Thyroid gland (tissue), 4 donors: Measurements from ENCODE around the gene TTC3. TPM values are rescaled to one million over a fixed set of nuclear protein-coding genes. Genes with fewer than 3 reads are reported as not detected.

Source experiments
- DNase-seq, 2 donors: peaks; one replicate each; pipeline ENCODE4 v3.0.0-alpha.2; 2019
- H3K27ac ChIP-seq, 3 donors: fragments of 200-600 bp; sonication (generic); 1 replicate in 2 of 3; 2 replicates in 1 of 3; pipeline ENCODE4 v1.5.1; 2016 to 2019; ENCODE audit warnings: mild to moderate bottlenecking in 1 of 3, moderate library complexity in 1 of 3
- H3K27me3 ChIP-seq: fragments of 200-600 bp; sonication (generic); one replicate; pipeline ENCODE4 v1.5.1; 2019
- H3K36me3 ChIP-seq, 2 donors: fragments of 200-600 bp; sonication (generic); one replicate each; pipeline ENCODE4 v1.5.1; 2016 to 2019
- H3K4me1 ChIP-seq, 2 donors: fragments of 200-600 bp; sonication (generic); one replicate each; pipeline ENCODE4 v1.5.1; 2017 to 2019
- H3K4me3 ChIP-seq, 3 donors: fragments of 200-600 bp; sonication (generic); replicated peaks in 1 of 3; 1 replicate in 2 of 3; 2 replicates in 1 of 3; pipeline ENCODE4 v1.5.1; 2016; ENCODE audit warnings: mild to moderate bottlenecking in 1 of 3
- H3K9me3 ChIP-seq: fragments of 200-600 bp; sonication (generic); one replicate; pipeline ENCODE4 v1.5.1; 2017
- CTCF ChIP-seq, 6 experiments: fragments of 200-600 bp in 3 of 6; fragments of 450-650 bp in 3 of 6; sonication (generic) in 3 of 6; IDR thresholded peaks; one replicate each; pipeline ENCODE4 v1.5.1; 2016 to 2019; ENCODE audit warnings: antibody characterized with exemption in 6 of 6, mild to moderate bottlenecking in 2 of 6, inconsistent platforms in 1 of 6, moderate library complexity in 1 of 6
- POLR2A ChIP-seq, 2 donors: fragments of 450-650 bp; IDR thresholded peaks; one replicate each; pipeline ENCODE4 v1.6.1; 2017; ENCODE audit warnings: antibody characterized with exemption in 2 of 2, mild to moderate bottlenecking in 2 of 2, moderate library complexity in 1 of 2
- WGBS, 2 donors: methylation state at CpG; one replicate each; pipeline ENCODE4 v1.1.5; 2017; 5-methylcytosine and 5-hydroxymethylcytosine counted together
- intact Hi-C: fragments of 100-400 bp; cut with DNase I; formaldehyde crosslinking; loops from one replicate; pipeline ENCODE4 v1.15.1; 2023
- total RNA-seq, 4 donors: library from RNA; depleted of rRNA; stranded (reverse); fragments of >200 nt; gene quantifications; one replicate each; pipeline ENCODE4 v1.2.3, GENCODE V29; 2016

TTC3 gene
- total RNA-seq, 4 donors from 2014 or later, result 206 to 286 (median 251) TPM

DNA sequence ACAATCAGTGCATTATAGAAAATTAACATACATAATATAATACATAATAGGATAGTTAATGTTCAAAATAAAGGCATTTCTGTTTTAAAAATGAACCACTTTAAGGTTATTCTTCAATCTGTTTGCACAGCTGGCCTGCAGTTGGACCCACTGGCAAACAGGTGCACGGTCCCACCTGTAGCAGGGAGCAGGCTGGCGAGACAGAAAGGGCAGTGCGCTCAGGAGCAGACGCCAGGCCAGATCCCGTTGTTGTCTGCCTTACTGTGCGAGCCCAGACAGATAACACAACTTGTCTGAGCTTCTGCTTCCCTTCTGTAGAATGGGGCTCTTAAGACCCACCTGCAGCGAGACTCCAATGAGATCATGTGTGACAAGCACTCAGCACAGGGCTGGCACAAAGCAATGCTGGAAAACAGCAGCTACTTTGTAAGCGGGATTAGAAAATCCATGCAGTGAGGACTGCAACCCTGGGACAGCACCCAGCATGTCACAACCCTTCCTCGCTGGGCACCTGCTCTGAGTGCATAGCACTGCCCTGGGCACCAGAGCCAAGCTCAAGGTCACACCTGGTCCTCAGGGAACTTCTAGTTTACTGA, 160.6 kb downstream of the TTC3 start:
- no peak for TF ChIP-seq CTCF (IDR thresholded peaks at IDR 0.05)
- no peak for TF ChIP-seq POLR2A (IDR thresholded peaks at IDR 0.05)
- 94 to 97% methylated on average over 7 to 9 of the region's 9 CpGs for WGBS, 2 donors
- no peaks in the 10 kb centered on the region for H3K9me3 ChIP-seq
- intact Hi-C loops, result no loop called here
- H3K27ac ChIP-seq, result no peak overlapping the region
- peaks cover 26 to 31% of the 10 kb centered on the region in 2 donors for H3K36me3 ChIP-seq
- H3K4me3 ChIP-seq, result no peak overlapping the region
- H3K27me3 ChIP-seq, result no peaks in the 10 kb centered on the region
- H3K4me1 ChIP-seq, result no peaks in the 10 kb centered on the region
- DNase-seq, result no peak

GRCh38 chr21:37237346-37237745, 164.3 kb downstream of the TTC3 start:
- Histone ChIP-seq H3K4me1 (no peaks in the 10 kb centered on the region), H3K27ac (no peak overlapping the region), H3K36me3 (peaks cover 9 to 13% of the 10 kb centered on the region in 2 donors), H3K27me3 (no peaks in the 10 kb centered on the region), H3K4me3 (no peak overlapping the region), H3K9me3 (no peaks in the 10 kb centered on the region)
- no peak for TF ChIP-seq CTCF (IDR thresholded peaks at IDR 0.05)
- no peak for TF ChIP-seq POLR2A (IDR thresholded peaks at IDR 0.05)
- intact Hi-C loops, result no loop called here
- 94 to 96% methylated on average over 2 of the region's 2 CpGs for WGBS, 2 donors
- no peak for DNase-seq

GRCh38 chr21:37237764-37238163, 164.7 kb downstream of the TTC3 start:
- intact Hi-C loops, result no loop called here
- Histone ChIP-seq H3K27ac (no peak overlapping the region), H3K9me3 (no peaks in the 10 kb centered on the region), H3K27me3 (no peaks in the 10 kb centered on the region), H3K36me3 (peaks cover 5 to 11% of the 10 kb centered on the region in 2 donors), H3K4me3 (no peak overlapping the region), H3K4me1 (no peaks in the 10 kb centered on the region)
- no peak for TF ChIP-seq CTCF (IDR thresholded peaks at IDR 0.05)
- no peak for TF ChIP-seq POLR2A (IDR thresholded peaks at IDR 0.05)
- 55 to 60% methylated on average over 4 of the region's 4 CpGs for WGBS, 2 donors
- DNase-seq, result no peak

- TF ChIP-seq CTCF (IDR thresholded peaks at IDR 0.05) (no peak), POLR2A (IDR thresholded peaks at IDR 0.05) (no peak)
- no peak for DNase-seq
- H3K36me3 ChIP-seq, result peaks cover 0 to 6% of the 10 kb centered on the region in 2 donors
- no peaks in the 10 kb centered on the region for H3K27me3 ChIP-seq
- intact Hi-C loops, result no loop called here
- no peak overlapping the region for H3K27ac ChIP-seq
- no peak overlapping the region for H3K4me3 ChIP-seq
- 92 to 97% methylated on average over 8 of the region's 8 CpGs for WGBS, 2 donors
- H3K4me1 ChIP-seq, result no peaks in the 10 kb centered on the region
- no peaks in the 10 kb centered on the region for H3K9me3 ChIP-seq
Observed at GRCh38 chr21:37240978-37241377, 167.9 kb downstream of the TTC3 start.

DNA sequence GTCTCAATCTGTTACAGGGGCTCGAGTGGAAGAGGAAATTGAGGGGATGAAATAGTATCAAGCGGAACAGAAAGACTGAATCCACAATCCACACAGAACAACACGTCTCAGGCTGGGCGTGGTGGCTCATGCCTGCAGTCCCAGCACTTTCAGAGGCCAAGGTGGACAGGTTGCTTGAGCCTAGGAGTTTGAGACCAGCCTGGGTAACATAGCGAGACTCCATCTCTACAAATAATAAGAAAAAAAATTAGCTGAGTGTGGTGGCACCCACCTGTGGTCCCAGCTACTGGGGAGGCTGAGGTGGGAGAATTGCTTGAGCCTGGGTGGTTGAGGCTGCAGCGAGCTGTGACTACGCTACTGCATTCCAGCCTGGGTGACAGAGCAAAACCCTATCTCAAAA, 168.4 kb downstream of the TTC3 start:
- H3K27ac ChIP-seq, result no peak overlapping the region
- H3K4me3 ChIP-seq, result no peak overlapping the region
- intact Hi-C loops, result no loop called here
- H3K27me3 ChIP-seq, result no peaks in the 10 kb centered on the region
- H3K9me3 ChIP-seq, result no peaks in the 10 kb centered on the region
- no peak for TF ChIP-seq CTCF (IDR thresholded peaks at IDR 0.05)
- no peak for TF ChIP-seq POLR2A (IDR thresholded peaks at IDR 0.05)
- WGBS, 2 donors, result 94% methylated on average over 7 of the region's 7 CpGs
- peaks cover 0 to 6% of the 10 kb centered on the region in 2 donors for H3K36me3 ChIP-seq
- H3K4me1 ChIP-seq, result no peaks in the 10 kb centered on the region
- no peak for DNase-seq
